ENCODE measurements around the gene EFCAB9.

- TF ChIP-seq CTCF (IDR thresholded peaks at IDR 0.05) (peak; percentile 83 to 89 (median 87)), POLR2A (IDR thresholded peaks at IDR 0.05) (peak in 1 of 2 donors; percentile 60)
Measured at GRCh38 chr5:172188033-172188892, 5.7 kb upstream of the EFCAB9 start, which contains the start of gene STK10.

All from uterus (tissue), 2 donors.